MM.1S (cell line): Measurements from ENCODE around the gene PAPPA.

Experiments
- EZH2 ChIP-seq: fragments of 300-600 bp; sonication (generic); optimal IDR thresholded peaks from 2 replicates; pipeline ENCODE3; 2017; ENCODE audit warnings: low read depth, mild to moderate bottlenecking, antibody characterized with exemption, low read length, mixed read lengths
- EZH2phosphoT487 ChIP-seq: fragments of 300-600 bp; sonication (generic); IDR thresholded peaks from 2 replicates; pipeline ENCODE4 v1.6.1; 2018; ENCODE audit warnings: antibody characterized with exemption, low read length
- TF ChIP-seq, protein P1 (sequence below): fragments of 300-600 bp; sonication (generic); IDR thresholded peaks from 2 replicates; pipeline ENCODE4 v1.5.1; 2016; ENCODE audit warnings: antibody characterized with exemption, low read length, mixed read lengths

GRCh38 chr9:116124472-116125040 is 29.0 kb upstream of the PAPPA start:
- TF ChIP-seq, protein P1, sequence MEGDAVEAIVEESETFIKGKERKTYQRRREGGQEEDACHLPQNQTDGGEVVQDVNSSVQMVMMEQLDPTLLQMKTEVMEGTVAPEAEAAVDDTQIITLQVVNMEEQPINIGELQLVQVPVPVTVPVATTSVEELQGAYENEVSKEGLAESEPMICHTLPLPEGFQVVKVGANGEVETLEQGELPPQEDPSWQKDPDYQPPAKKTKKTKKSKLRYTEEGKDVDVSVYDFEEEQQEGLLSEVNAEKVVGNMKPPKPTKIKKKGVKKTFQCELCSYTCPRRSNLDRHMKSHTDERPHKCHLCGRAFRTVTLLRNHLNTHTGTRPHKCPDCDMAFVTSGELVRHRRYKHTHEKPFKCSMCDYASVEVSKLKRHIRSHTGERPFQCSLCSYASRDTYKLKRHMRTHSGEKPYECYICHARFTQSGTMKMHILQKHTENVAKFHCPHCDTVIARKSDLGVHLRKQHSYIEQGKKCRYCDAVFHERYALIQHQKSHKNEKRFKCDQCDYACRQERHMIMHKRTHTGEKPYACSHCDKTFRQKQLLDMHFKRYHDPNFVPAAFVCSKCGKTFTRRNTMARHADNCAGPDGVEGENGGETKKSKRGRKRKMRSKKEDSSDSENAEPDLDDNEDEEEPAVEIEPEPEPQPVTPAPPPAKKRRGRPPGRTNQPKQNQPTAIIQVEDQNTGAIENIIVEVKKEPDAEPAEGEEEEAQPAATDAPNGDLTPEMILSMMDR: no peak
- TF ChIP-seq EZH2 (no peak), EZH2phosphoT487 (no peak)
